Thyroid gland (tissue), 4 donors: ENCODE measurements around the gene RFC3.
"Not testable (repeated sequence)": the region's sequence is repeated elsewhere in the genome, so short reads cannot be mapped to it uniquely, and the experiment has no call there.

ENCODE experiments used
- CTCF ChIP-seq, 6 experiments: fragments of 200-600 bp in 3 of 6; fragments of 450-650 bp in 3 of 6; sonication (generic) in 3 of 6; IDR thresholded peaks; one replicate each; pipeline ENCODE4 v1.5.1; 2016 to 2019; ENCODE audit warnings: antibody characterized with exemption in 6 of 6, mild to moderate bottlenecking in 2 of 6, inconsistent platforms in 1 of 6, moderate library complexity in 1 of 6
- POLR2A ChIP-seq, 2 donors: fragments of 450-650 bp; IDR thresholded peaks; one replicate each; pipeline ENCODE4 v1.6.1; 2017; ENCODE audit warnings: antibody characterized with exemption in 2 of 2, mild to moderate bottlenecking in 2 of 2, moderate library complexity in 1 of 2

GRCh38 chr13:33783212-33783611 lies 34.7 kb upstream of the RFC3 start:
- not testable (repeated sequence) for TF ChIP-seq CTCF, POLR2A (IDR thresholded peaks at IDR 0.05)
